ENCODE results near the gene ADM2. TPM values are rescaled to one million over a fixed set of nuclear protein-coding genes. Genes with fewer than 3 reads are reported as not detected.

ADM2 gene
- total RNA-seq, 2 donors from 2014 or later: 0.08 TPM; not detected in 1

- Histone ChIP-seq H3K27ac (no peak overlapping the region), H3K4me3 (no peak overlapping the region), H3K4me1 (peaks cover 0 to 65% of the 10 kb centered on the region in 2 donors), H3K9me3 (no peaks in the 10 kb centered on the region), H3K36me3 (peaks cover 6% of the 10 kb centered on the region), H3K27me3 (no peaks in the 10 kb centered on the region)
- TF ChIP-seq CTCF (IDR thresholded peaks at IDR 0.05): no peak
- no peak for DNase-seq (ENCODE audit: low spot score)
Measured at GRCh38 chr22:50471962-50472361, 9.4 kb upstream of the ADM2 start.

GRCh38 chr22:50473088-50473487, 8.3 kb upstream of the ADM2 start:
- Histone ChIP-seq H3K4me1 (peaks cover 0 to 64% of the 10 kb centered on the region in 2 donors), H3K9me3 (no peaks in the 10 kb centered on the region), H3K4me3 (peak overlapping the region in 1 of 2 donors; percentile 96), H3K36me3 (no peaks in the 10 kb centered on the region), H3K27ac (no peak overlapping the region), H3K27me3 (no peaks in the 10 kb centered on the region)
- no peak for TF ChIP-seq CTCF (IDR thresholded peaks at IDR 0.05)
- DNase-seq (ENCODE audit: low spot score): no peak

- Histone ChIP-seq H3K9me3 (no peaks in the 10 kb centered on the region), H3K27me3 (no peaks in the 10 kb centered on the region), H3K4me1 (peaks cover 0 to 55% of the 10 kb centered on the region in 2 donors), H3K4me3 (peak overlapping the region; percentile 69 to 96), H3K27ac (peak overlapping the region; percentile 75 to 83), H3K36me3 (no peaks in the 10 kb centered on the region)
- no peak for DNase-seq (ENCODE audit: low spot score)
- TF ChIP-seq CTCF (IDR thresholded peaks at IDR 0.05): no peak
Measured at GRCh38 chr22:50473855-50474671, 7.3 kb upstream of the ADM2 start.

- Histone ChIP-seq H3K9me3 (no peaks in the 10 kb centered on the region), H3K4me1 (peaks cover 0 to 47% of the 10 kb centered on the region in 2 donors), H3K36me3 (no peaks in the 10 kb centered on the region), H3K27me3 (no peaks in the 10 kb centered on the region), H3K4me3 (peak within 1 kb of the TSS; percentile 69 to 96), H3K27ac (peak within 1 kb of the TSS; percentile 83)
- TF ChIP-seq CTCF (IDR thresholded peaks at IDR 0.05): no peak
- DNase-seq (ENCODE audit: low spot score): peak; percentile 88
Measured at GRCh38 chr22:50474710-50475651, 6.4 kb upstream of the ADM2 start, which contains the start of gene SBF1. SBF1 (minus strand) TSS chr22:50475035; CDS start chr22:50474840, 195 bp downstream.

GRCh38 chr22:50475652-50476002, 5.7 kb upstream of the ADM2 start:
- no peak for TF ChIP-seq CTCF (IDR thresholded peaks at IDR 0.05)
- DNase-seq (ENCODE audit: low spot score): no peak
- peak overlapping the region in 1 of 2 donors; percentile 96 for H3K4me3 ChIP-seq
- H3K36me3 ChIP-seq: no peaks in the 10 kb centered on the region
- H3K27ac ChIP-seq: no peak overlapping the region
- no peaks in the 10 kb centered on the region for H3K27me3 ChIP-seq
- no peaks in the 10 kb centered on the region for H3K9me3 ChIP-seq
- H3K4me1 ChIP-seq: peaks cover 0 to 40% of the 10 kb centered on the region in 2 donors

Data from right atrium auricular region (tissue), 2 donors.